Measurements from ENCODE around the gene ISG20.
A peak's percentile ranks its signal among the peaks of the same experiment; 100 is the strongest.

Gene ISG20

GRCh38 chr15:88655800-88656488, 17.1 kb downstream of the ISG20 start:
- no peak for DNase-seq (ENCODE audit: low spot score)
- no peak for TF ChIP-seq CTCF (IDR thresholded peaks at IDR 0.05; ENCODE audit: extremely low read depth, missing control alignments)

- peak; percentile 77 for DNase-seq (ENCODE audit: low spot score)
- no peak for TF ChIP-seq CTCF (IDR thresholded peaks at IDR 0.05; ENCODE audit: extremely low read depth, missing control alignments)
Measured at GRCh38 chr15:88656760-88657221, 18.0 kb downstream of the ISG20 start.

GRCh38 chr15:88657326-88658069, 18.7 kb downstream of the ISG20 start:
- TF ChIP-seq CTCF (IDR thresholded peaks at IDR 0.05; ENCODE audit: extremely low read depth, missing control alignments) = peak; percentile 48
- peak; percentile 48 for DNase-seq (ENCODE audit: low spot score)

- DNase-seq (ENCODE audit: low spot score) = no peak
- no peak for TF ChIP-seq CTCF (IDR thresholded peaks at IDR 0.05; ENCODE audit: extremely low read depth, missing control alignments)
Measured at GRCh38 chr15:88658070-88658965, 19.5 kb downstream of the ISG20 start.

GRCh38 chr15:88658972-88659931, 20.4 kb downstream of the ISG20 start:
- DNase-seq (ENCODE audit: low spot score) = no peak

More at GRCh38 chr15:88658972-88659931, 20.4 kb downstream of the ISG20 start:
- no peak for TF ChIP-seq CTCF (IDR thresholded peaks at IDR 0.05; ENCODE audit: extremely low read depth, missing control alignments)
